HepG2 (cell line): ENCODE measurements around the gene KIF1C. TPM values are rescaled to one million over a fixed set of nuclear protein-coding genes. Genes with fewer than 3 reads are reported as not detected.

ENCODE experiments used
- BCLAF1 ChIP-seq: fragments of 450-650 bp; IDR thresholded peaks from 2 replicates; pipeline ENCODE4 v1.6.1; 2017; ENCODE audit warnings: mild to moderate bottlenecking
- HMGA1 ChIP-seq: sonication (generic); formaldehyde crosslinking; conservative IDR thresholded peaks from 2 replicates; pipeline ENCODE4 v1.4.0; 2020; ENCODE audit warnings: missing genetic modification reagents
- IRF2 ChIP-seq: IDR thresholded peaks from 2 replicates; pipeline ENCODE4 v1.6.1; 2018; ENCODE audit warnings: missing genetic modification reagents, missing compliant biosample characterization
- IRX3 ChIP-seq: sonication (generic); formaldehyde crosslinking; IDR thresholded peaks from 2 replicates; pipeline ENCODE4 v1.8.1; 2023; ENCODE audit warnings: mild to moderate bottlenecking, low read depth, missing genetic modification reagents, borderline replicate concordance
- MNT ChIP-seq: fragments of 450-650 bp; IDR thresholded peaks from 2 replicates; pipeline ENCODE4 v1.6.1; 2016
- RARG ChIP-seq: sonication (generic); formaldehyde crosslinking; IDR thresholded peaks from 2 replicates; pipeline ENCODE4 v1.4.0; 2020; ENCODE audit warnings: low read depth, mild to moderate bottlenecking, missing genetic modification reagents
- SNAPC2 ChIP-seq: sonication (generic); formaldehyde crosslinking; IDR thresholded peaks from 2 replicates; pipeline ENCODE4 v1.8.1; 2022; ENCODE audit warnings: mild to moderate bottlenecking, missing genetic modification reagents
- SNAPC4 ChIP-seq: sonication (generic); formaldehyde crosslinking; IDR thresholded peaks from 2 replicates; pipeline ENCODE4 v1.4.0; 2020; ENCODE audit warnings: mild to moderate bottlenecking, missing genetic modification reagents
- SNAPC5 ChIP-seq: sonication (generic); formaldehyde crosslinking; IDR thresholded peaks from 2 replicates; pipeline ENCODE4 v1.8.1; 2023; ENCODE audit warnings: mild to moderate bottlenecking, missing genetic modification reagents, borderline replicate concordance
- SRSF9 ChIP-seq: fragments of 200-400 bp; formaldehyde crosslinking; IDR thresholded peaks from 2 replicates; pipeline ENCODE4 v1.6.1; 2018; ENCODE audit warnings: borderline replicate concordance, mild to moderate bottlenecking, low read depth, low read length; ENCODE audit not compliant: insufficient read depth, poor library complexity, severe bottlenecking
- STAG1 ChIP-seq: sonication (generic); formaldehyde crosslinking; IDR thresholded peaks from 2 replicates; pipeline ENCODE4 v1.4.0; 2020; ENCODE audit warnings: missing genetic modification reagents
- ZBTB38 ChIP-seq: sonication (generic); formaldehyde crosslinking; IDR thresholded peaks from 2 replicates; pipeline ENCODE4 v1.5.1; 2020; ENCODE audit warnings: mild to moderate bottlenecking, missing genetic modification reagents
- ZFAT ChIP-seq: sonication (generic); formaldehyde crosslinking; conservative IDR thresholded peaks from 2 replicates; pipeline ENCODE4 v1.8.1; 2023; ENCODE audit warnings: missing genetic modification reagents, inconsistent platforms
- ZFY ChIP-seq: sonication (generic); formaldehyde crosslinking; IDR thresholded peaks from 2 replicates; pipeline ENCODE4 v1.4.0; 2020; ENCODE audit warnings: missing genetic modification reagents
- ZIK1 ChIP-seq: sonication (generic); formaldehyde crosslinking; IDR thresholded peaks from 2 replicates; pipeline ENCODE4 v1.5.0; 2020; ENCODE audit warnings: mild to moderate bottlenecking, low read depth, missing genetic modification reagents, borderline replicate concordance
- ZNF335 ChIP-seq: sonication (generic); formaldehyde crosslinking; IDR thresholded peaks from 2 replicates; pipeline ENCODE4 v1.4.0; 2020; ENCODE audit warnings: missing genetic modification reagents
- ZNF367 ChIP-seq: sonication (generic); formaldehyde crosslinking; IDR thresholded peaks from 2 replicates; pipeline ENCODE4 v1.4.0; 2020; ENCODE audit warnings: missing genetic modification reagents, borderline replicate concordance
- ZNF383 ChIP-seq: sonication (generic); formaldehyde crosslinking; IDR thresholded peaks from 2 replicates; pipeline ENCODE4 v1.4.0; 2020; ENCODE audit warnings: missing genetic modification reagents, mild to moderate bottlenecking, borderline replicate concordance
- ZNF431 ChIP-seq: sonication (generic); formaldehyde crosslinking; IDR thresholded peaks from 2 replicates; pipeline ENCODE4 v1.9.0; 2022; ENCODE audit warnings: missing genetic modification reagents, low read depth, mild to moderate bottlenecking, borderline replicate concordance
- ZNF562 ChIP-seq: sonication (generic); formaldehyde crosslinking; IDR thresholded peaks from 2 replicates; pipeline ENCODE4 v1.8.0; 2022; ENCODE audit warnings: missing genetic modification reagents, borderline replicate concordance
- ZNF644 ChIP-seq: IDR thresholded peaks from 2 replicates; pipeline ENCODE4 v1.6.1; 2016; ENCODE audit warnings: low read depth
- polyA plus RNA-seq, 8 experiments: library from polyadenylated mRNA; depleted of rRNA in 3 of 8; stranded (reverse) in 7 of 8; unstranded in 1 of 8; fragments of >200 nt; fragmentation: Illumina TruSeq in 4 of 8; extraction: Trizol in 4 of 8; gene quantifications; 2 replicates each; pipeline versions ENCODE4 v1.2.1 to v1.2.3, GENCODE V29; 2011 to 2016; ENCODE audit warnings: low read depth in 4 of 8, missing spikeins in 1 of 8, mixed read lengths in 1 of 8; ENCODE audit not compliant: insufficient read depth in 1 of 8
- total RNA-seq, 5 experiments: library from RNA; depleted of rRNA; stranded (reverse); fragments of >200 nt; fragmentation: Illumina TruSeq; extraction: Trizol; gene quantifications; 2 replicates each; pipeline ENCODE4 v1.2.3, GENCODE V29; 2016; ENCODE audit warnings: low read depth in 1 of 5

The KIF1C gene
- total and polyA plus RNA-seq, 2 of the 13 experiments (the other 11 are each of a cell fraction or from before 2014, with no cell fraction given): 70.0 to 104 TPM

- TF ChIP-seq BCLAF1: no peak
- TF ChIP-seq SNAPC5 (CRISPR knock-in tag): no peak
- peak; percentile 80; the same call in 1 of the 2 replicates for TF ChIP-seq SNAPC4 (CRISPR knock-in tag)
- no peak for TF ChIP-seq RARG (CRISPR knock-in tag)
- TF ChIP-seq ZNF367 (CRISPR knock-in tag): no peak
- no peak for TF ChIP-seq ZIK1 (CRISPR knock-in tag)
- TF ChIP-seq ZNF335: peak; percentile 13; the same call in 1 of the 2 replicates
- 0 out of 2 replicates have a peak, but pooled peaks have one; percentile 15 for TF ChIP-seq ZBTB38
- no peak for TF ChIP-seq ZNF383
- no peak for TF ChIP-seq MNT
- TF ChIP-seq IRF2 (CRISPR knock-in tag): no peak; the same call in 1 of the 2 replicates
- TF ChIP-seq IRX3 (CRISPR knock-in tag): no peak
- no peak for TF ChIP-seq ZNF562 (CRISPR knock-in tag)
- TF ChIP-seq SRSF9: no peak
- no peak for TF ChIP-seq ZNF431
- no peak for TF ChIP-seq HMGA1 (CRISPR knock-in tag)
- no peak for TF ChIP-seq ZNF644 (CRISPR knock-in tag)
- no peak; the same call in 1 of the 2 replicates for TF ChIP-seq SNAPC2 (CRISPR knock-in tag)
- no peak for TF ChIP-seq STAG1 (CRISPR knock-in tag)
- no peak for TF ChIP-seq ZFAT (CRISPR knock-in tag)
- peak; percentile 51 for TF ChIP-seq ZFY (CRISPR knock-in tag)
Measured at GRCh38 chr17:4950075-4950745, 47.5 kb upstream of the KIF1C start (continued).
